GM21717 (cell line): ENCODE results near the gene ZFY.
"Not testable (repeated sequence)": the region's sequence is repeated elsewhere in the genome, so short reads cannot be mapped to it uniquely, and the experiment has no call there.

ENCODE experiments used
- ATAC-seq: cut with Tn5 transposase; IDR thresholded peaks from one replicate; pipeline ENCODE4 v1.9.1; 2021; ENCODE audit warnings: mild to moderate bottlenecking, moderate library complexity; ENCODE audit not compliant: unreplicated experiment

Gene ZFY

DNA sequence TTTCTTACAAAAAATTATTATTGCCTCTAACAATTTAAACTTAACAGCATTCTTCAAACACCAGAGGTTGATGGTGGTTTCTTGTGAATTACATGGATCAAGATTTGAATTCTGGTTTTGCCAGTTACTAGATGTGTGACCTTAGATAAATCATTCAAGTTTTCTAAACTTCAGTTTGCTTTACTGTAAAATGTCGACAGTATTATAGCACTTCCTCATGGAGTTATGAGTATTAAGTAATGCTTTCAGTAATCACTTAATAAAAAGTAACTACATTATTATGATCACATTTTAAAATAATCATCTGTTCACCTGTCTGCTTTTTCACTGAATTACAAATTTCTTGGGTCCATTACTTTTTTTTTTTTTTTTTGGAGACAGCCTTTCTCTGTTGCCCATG is 37.5 kb downstream of the ZFY start:
- no peak for ATAC-seq

DNA sequence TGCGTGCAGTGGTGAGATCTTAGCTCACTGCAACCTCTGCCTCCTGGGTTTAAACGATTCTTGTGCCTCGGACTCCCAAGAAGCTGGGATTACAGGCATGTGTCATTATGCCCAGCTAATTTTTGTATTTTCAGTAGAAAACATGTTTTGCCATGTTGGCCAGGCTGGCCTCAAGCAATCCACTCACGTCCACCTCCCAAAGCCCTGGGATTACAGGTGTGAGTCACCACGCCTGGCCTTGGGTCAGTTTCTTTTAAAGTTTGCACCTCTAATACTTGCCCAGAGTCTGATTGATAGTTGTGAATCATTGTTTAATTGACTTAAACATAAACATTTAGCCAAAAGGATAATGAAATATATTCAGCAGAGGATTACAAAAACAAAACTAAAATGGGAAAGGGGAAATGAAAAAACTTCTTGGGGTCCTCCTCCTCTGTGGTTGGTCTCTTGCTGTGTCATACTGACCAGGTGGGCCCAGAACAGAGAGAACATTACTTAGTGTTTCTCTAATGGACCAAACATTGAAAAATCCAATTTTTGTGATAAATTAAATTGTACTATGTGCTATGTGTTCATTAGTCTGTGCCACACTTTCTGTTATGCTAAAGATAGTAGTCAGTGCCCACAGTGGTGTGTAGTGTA is 38.0 kb downstream of the ZFY start:
- no peak for ATAC-seq

DNA sequence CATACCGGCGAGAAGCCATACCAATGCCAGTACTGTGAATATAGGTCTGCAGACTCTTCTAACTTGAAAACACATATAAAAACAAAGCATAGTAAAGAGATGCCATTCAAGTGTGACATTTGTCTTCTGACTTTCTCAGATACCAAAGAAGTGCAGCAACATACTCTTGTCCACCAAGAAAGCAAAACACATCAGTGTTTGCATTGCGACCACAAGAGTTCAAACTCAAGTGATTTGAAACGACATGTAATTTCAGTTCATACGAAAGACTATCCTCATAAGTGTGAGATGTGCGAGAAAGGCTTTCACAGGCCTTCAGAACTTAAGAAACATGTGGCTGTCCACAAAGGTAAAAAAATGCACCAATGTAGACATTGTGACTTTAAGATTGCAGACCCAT is 44.1 kb downstream of the ZFY start:
- no peak for ATAC-seq

DNA sequence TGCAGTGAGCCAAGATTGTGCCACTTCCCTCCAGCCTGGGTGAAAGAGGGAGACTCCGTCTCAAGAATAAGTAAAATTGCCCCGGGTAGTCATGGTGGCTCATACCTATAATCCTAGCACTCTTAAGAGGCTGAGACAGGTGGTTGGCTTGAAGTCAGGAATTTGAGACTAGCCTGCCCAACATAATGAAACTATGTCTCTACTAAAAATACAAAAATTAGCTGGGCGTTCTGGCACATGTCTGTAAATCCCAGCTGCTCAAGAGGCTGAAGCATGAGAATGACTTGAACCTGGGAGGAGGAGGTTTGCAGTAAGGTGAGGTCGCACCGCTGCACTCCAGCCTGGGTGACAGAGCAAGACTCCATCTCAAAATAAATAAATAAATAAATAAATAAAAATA is 49.3 kb downstream of the ZFY start:
- no peak for ATAC-seq

DNA sequence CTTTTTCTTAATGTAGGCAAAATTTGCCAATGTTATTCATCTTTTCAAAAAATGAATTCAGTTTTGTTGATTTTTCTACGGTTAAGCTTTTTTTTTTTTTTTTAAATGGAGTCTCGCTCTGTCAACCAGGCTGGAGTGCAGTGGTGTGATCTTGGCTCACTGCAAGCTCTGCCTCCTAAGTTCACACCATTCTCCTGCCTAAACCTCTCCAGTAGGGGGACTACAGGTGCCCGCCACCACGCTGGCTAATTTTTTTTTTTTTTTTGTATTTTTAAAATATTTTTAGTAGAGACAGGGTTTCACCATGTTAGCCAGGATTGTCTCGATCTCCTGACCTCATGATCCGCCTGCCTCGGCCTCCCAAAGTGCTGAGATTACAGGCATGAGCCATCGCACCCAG is 52.0 kb downstream of the ZFY start:
- ATAC-seq, result not testable (repeated sequence)

DNA sequence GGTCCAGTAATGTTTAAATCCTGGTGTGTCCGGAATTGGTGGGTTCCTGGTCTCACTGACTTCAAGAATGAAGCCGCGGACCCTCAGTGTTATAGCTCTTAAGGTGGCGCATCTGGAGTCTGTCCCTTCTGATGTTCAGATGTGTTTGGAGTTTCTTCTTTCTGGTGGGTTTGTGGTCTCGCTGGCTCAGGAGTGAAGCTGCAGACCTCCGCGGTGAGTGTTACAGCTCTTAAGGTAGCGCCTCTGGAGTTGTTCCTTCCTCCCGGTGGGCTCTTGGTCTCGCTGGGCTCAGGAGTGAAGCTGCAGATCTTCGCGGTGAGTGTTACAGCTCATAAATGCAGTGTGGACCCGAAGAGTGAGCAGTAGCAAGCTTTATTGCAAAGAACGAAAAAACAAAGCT is 62.2 kb downstream of the ZFY start:
- ATAC-seq, result not testable (repeated sequence)

DNA sequence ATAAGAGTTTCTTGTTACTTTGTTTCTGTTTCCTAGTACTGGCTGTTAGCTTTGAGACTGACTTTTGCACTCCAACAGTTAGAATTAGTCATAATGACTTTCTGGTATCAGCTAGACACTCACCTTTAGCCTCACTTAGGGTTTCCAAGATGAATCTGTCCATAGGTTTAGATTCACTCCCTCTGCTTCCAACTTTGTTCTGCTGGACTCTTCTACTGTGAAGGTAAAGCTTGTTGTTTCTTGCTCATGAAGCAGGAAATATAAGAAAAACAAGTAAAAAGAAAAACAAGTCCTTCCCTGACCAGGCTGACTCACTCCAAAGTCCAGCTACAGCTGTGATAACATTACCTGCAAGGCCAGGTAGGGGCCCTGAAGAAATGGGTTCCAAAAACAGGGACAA is 67.0 kb downstream of the ZFY start:
- no peak for ATAC-seq

DNA sequence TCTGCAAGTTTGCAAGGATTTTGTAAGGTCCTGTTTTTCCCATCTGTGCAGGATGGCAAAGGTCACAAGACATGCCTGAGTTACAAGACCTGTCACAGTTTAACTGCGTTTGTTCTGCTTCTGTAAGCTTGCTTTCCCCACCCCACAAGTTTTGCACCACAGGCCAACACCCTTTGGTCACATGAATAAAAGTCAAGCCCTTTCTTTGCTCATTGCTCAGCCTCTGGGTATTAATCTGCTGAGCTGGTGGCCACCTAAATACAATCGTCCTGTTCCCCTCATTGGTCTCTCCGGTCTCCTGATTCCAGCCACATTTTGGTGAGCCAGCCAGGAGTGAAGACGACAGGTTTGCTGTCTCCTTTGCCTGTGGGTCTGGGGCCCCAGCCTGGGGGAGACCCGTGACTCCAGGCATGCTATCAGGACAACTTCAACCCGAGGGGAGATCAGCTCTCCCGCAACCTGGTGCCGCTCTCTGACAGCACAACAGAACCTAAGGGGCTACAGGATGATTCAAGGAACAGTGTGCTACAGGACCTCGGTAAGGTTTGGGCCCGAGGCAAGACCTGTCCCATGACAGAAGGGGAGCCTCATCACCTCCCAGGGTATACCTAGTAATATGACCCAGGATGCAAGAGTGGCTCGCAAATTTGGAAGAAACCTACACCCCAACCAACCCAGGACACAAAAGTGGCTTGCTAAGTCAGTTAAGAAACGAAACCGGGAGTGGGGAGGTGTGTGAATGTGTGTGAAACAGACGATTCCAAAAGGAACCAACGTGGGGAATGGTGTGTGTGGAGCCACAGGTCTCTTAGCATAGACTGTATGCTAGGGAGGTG is 67.7 kb downstream of the ZFY start:
- no peak for ATAC-seq

DNA sequence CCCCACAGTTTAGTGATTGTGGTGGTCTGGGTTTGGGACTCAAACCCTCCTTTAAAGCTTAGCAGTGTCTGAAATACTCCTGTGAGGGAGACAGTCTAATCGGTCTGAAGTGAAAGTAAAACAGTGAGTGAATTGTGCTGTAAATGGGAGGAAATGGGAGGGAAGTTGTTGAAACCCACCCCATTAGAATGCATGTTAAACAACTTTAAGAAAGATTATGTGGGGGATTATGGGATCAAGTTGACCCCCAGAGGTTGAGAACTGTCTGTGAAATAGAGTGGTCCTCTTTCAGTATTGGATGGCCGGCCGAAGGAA is 68.3 kb downstream of the ZFY start:
- ATAC-seq, result no peak

DNA sequence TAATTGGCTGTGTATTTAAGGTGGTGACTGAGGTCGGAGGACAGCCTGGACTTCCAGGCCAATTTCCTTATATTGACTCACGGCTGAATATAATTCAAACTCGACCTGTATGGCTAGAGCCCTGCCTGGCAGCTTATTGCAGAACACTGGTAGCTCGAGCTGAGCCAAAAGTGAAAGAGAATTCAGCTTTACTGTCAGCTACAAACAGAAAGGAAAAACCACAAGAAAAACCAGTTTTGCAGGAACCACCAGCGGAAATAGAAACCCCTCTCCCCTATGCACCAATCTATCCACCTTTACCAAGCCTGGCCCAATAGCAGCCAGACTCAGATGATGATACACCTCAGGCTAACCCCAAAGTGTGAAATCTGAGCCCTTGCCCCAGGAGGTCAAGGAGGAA is 68.7 kb downstream of the ZFY start:
- ATAC-seq, result no peak

DNA sequence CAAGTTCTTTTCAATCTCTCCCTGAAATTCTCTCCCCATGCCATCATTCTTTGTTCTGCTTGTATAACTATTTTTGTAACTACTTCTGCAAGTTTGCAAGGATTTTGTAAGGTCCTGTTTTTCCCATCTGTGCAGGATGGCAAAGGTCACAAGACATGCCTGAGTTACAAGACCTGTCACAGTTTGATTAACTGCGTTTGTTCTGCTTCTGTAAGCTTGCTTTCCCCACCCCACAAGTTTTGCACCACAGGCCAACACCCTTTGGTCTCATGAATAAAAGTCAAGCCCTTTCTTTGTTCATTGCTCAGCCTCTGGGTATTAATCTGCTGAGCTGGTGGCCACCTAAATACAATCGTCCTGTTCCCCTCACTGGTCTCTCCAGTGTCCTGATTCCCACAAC is 70.8 kb downstream of the ZFY start:
- ATAC-seq, result not testable (repeated sequence)

DNA sequence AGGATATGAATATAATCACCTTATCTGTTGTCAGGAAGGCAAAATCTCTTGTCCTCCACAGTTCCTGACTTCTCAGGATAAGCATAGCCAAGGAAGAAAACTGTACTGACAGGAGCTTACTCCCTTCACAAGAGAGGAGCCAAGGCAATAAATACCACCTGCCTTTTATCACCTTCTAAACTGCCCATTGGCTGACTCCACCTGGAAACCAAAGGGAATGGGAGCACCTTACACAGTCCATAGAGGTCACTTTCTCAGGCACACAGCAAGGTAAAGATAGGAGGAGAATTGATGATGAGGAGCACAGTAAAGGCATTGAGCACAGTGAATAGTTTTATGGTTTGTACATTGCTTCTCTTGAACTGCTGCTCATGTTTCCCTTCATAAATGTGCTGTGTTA is 72.8 kb downstream of the ZFY start:
- ATAC-seq, result no peak

DNA sequence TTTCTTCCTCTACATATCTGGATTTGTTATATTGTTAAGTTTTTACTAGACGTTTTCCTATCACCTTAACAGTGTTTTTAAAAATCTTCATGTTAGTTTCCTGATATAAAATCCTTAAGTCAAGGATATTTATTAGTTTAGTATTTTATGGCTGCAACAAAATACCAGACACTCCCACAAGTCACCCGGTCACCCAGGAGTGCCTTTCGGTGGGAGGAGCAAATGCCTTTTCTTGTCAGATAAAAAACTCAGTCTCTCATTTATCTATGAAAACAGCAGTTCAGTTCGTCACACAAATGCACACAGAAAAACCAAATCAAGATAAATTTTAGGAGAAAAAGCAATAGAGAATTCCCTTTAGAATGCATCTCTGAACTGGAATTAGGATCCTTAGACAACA is 77.0 kb downstream of the ZFY start:
- ATAC-seq, result no peak

DNA sequence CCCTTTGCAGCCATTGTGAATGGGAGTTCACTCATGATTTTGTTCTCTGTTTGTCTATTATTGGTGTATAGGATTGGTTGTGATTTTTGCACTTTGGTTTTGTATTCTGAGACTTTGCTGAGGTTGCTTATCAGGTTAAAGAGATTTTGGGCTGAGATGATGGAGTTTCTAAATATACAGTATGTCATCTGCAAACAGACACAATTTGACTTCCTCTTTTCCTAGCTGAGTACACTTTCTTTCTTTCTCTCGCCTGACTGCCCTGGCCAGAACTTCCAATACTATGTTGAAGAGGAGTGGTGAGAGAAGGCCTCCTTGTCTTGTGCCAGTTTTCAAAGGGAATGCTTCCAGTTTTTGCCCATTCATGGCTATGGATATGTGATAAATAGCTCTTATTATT is 81.4 kb downstream of the ZFY start:
- ATAC-seq, result no peak

DNA sequence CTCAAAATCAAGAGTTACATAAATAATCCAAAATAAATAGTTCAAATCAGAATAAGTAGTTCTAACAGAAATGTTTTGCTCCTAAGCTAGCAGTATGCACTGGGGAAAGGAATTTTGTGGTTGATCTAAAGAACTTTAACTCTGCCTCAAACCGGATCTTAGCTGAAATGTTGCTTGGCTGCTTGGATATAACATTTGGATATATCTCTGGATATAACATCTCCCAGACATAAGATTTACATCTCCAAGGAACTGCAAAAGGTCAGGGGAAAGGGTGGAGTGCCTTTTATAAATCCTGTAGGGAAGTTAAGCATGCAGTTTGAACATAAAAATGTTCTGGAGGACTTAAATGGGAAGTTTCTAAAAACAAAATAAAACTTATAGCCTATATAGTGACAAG is 83.4 kb downstream of the ZFY start:
- no peak for ATAC-seq

DNA sequence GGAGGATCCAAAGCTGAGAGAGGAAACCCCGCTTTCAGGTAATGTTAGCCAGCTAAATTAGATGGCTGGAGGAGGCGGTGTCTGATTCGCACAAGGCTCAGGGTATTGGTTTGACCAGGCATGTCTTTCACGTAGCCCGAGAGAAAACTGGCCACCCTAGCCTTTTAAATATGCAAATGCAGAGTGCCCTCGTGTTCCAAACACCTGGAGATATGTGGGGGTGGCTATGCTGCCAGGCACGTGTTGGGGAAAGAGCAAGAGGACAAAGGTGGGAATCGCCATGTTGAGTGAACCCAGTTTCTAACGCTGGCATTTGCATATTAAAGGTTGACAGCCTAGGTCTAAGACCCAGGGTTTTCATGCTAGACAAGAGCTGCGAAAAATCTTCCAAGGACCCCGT is 84.4 kb downstream of the ZFY start:
- no peak for ATAC-seq

DNA sequence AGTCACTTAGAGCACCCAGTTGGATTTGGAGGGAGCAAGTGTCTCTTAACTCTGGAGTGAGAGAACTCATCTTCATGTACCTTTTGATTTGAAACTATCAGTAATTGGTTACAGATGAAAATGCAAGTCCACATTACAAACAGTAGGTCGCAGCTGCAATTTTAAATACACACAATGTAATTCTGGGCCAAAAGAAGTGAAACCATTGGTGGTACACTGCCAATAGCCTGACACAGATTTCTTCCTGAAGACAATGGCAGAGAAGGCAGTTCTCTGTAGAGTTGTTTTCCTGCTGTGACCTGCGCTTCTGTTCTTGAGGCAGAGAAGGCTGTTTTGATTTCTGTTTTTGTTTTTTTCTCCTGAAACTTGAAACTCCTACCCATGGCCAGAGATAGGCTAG is 86.0 kb downstream of the ZFY start:
- ATAC-seq, result no peak

DNA sequence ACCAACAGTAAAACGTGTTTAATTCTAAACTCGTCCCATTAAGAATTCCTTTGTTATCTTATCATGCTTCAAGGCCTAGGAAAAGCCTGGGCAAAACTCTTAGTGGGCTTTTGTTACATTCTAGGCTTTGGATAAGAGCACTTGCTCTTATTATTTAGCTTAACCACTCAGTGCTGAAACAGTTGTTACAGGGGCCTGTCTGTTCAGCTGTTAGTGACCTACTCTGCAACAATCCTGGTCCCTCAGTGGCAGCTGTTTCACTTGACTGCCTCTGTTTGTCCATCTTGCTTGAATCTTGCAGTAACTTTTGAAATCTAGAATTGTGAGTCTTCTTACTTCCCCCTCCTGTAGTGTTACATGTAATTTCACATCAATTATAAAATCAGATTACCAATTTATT is 88.4 kb downstream of the ZFY start:
- ATAC-seq, result no peak

DNA sequence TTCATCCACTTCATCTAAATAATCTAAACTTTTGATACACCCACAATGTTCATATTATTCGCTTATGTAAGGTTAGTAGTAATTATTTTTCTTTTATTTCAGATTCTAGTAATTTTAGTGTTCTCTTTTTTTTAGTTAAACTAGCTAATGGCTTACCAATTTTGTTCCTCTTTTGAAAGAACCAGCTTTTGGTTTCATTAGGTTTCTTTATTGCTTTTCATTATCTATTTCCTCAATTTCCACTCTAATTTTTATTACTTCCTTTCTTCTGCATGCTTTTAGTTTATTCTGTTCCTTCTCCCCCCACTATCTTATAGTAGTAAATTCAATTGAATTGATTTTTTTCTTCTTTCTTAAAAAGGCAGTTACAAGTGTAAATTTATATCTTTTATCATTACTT is 90.2 kb downstream of the ZFY start:
- no peak for ATAC-seq
